DND-41 (cell line): ENCODE measurements around the gene PIGB.

Experiments used
- ATAC-seq: fragments of 200-7000 bp; cut with Tn5 transposase; 3 replicates; pipeline ENCODE4 v1.9.1; 2021; ENCODE audit warnings: low read depth; ENCODE audit not compliant: insufficient read depth
- DNase-seq: peaks from one replicate; pipeline ENCODE4 v3.0.0-alpha.2; 2020
- H2AFZ ChIP-seq: 2 replicates; pipeline ENCODE4 v1.6.0; 2012; ENCODE audit warnings: low read depth, low read length
- H3K27ac ChIP-seq: 2 replicates; pipeline ENCODE4 v1.5.1; 2012; ENCODE audit warnings: low read length, inconsistent platforms
- H3K27me3 ChIP-seq: fragments of 200-600 bp; sonication (generic); 2 replicates; pipeline ENCODE4 v1.6.0; 2012; ENCODE audit warnings: low read length, mild to moderate bottlenecking, inconsistent platforms; ENCODE audit not compliant: insufficient read depth, poor library complexity
- H3K36me3 ChIP-seq: 2 replicates; pipeline ENCODE4 v1.5.1; 2012; ENCODE audit warnings: low read length, inconsistent platforms; ENCODE audit not compliant: insufficient read depth
- H3K4me1 ChIP-seq: 2 replicates; pipeline ENCODE4 v1.5.1; 2012; ENCODE audit warnings: mild to moderate bottlenecking, low read length; ENCODE audit not compliant: insufficient read depth
- H3K4me2 ChIP-seq: 2 replicates; pipeline ENCODE4 v1.6.0; 2012; ENCODE audit warnings: mild to moderate bottlenecking, moderate library complexity, low read length, inconsistent platforms; ENCODE audit not compliant: insufficient read depth
- H3K4me3 ChIP-seq, 2 experiments: fragments of 200-600 bp in 1 of 2; shearing (Covaris generic) in 1 of 2; 2 replicates each; pipeline ENCODE4 v1.5.1; 2012 to 2016; ENCODE audit warnings: inconsistent platforms in 2 of 2, low read length in 2 of 2, mild to moderate bottlenecking in 2 of 2, low read depth in 1 of 2, moderate library complexity in 1 of 2
- H3K79me2 ChIP-seq: 2 replicates; pipeline ENCODE4 v1.6.0; 2012; ENCODE audit warnings: low read length, inconsistent platforms; ENCODE audit not compliant: insufficient read depth
- H3K9ac ChIP-seq: 2 replicates; pipeline ENCODE4 v1.6.0; 2012; ENCODE audit warnings: low read depth, mild to moderate bottlenecking, inconsistent platforms, low read length, moderate library complexity
- H3K9me3 ChIP-seq: 2 replicates; pipeline ENCODE4 v1.5.1; 2012; ENCODE audit warnings: low read length, moderate library complexity, mild to moderate bottlenecking, inconsistent platforms; ENCODE audit not compliant: insufficient read depth, severe bottlenecking
- H4K20me1 ChIP-seq: 2 replicates; pipeline ENCODE4 v1.6.0; 2012; ENCODE audit warnings: low read length; ENCODE audit not compliant: insufficient read depth
- EZH2 ChIP-seq: IDR thresholded peaks from 3 replicates; pipeline ENCODE4 v1.6.1; 2012; ENCODE audit warnings: borderline replicate concordance, low read depth, mild to moderate bottlenecking, moderate library complexity, low read length, inconsistent platforms; ENCODE audit not compliant: severe bottlenecking
- TF ChIP-seq, protein P1 (sequence below): IDR thresholded peaks from 2 replicates; pipeline ENCODE4 v1.5.1; 2012; ENCODE audit warnings: borderline replicate concordance, low read length, moderate library complexity, mild to moderate bottlenecking; ENCODE audit not compliant: poor library complexity, severe bottlenecking; ENCODE audit errors: extremely low read depth

The PIGB gene

DNA sequence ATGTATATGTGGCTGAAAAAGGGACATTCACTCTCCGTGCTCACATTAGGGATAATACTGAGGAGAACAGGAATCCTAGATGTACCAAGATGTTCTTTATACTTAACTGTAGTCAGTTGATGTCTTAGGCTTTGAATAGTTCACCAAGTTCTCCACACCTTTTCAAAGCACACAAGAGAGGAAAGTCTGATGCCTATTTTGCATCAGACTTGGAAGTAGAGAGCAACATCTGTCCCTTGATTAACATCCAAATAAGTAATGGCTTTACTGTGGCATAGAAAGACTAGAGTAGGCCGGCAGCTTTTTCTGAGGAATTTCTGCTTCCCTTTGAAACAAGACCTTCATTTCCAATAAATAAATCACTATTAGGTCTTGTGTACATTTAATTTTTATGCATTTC lies 34.0 kb downstream of the PIGB start:
- H3K27ac ChIP-seq: no peak overlapping the region
- TF ChIP-seq EZH2: no peak
- TF ChIP-seq, protein P1, sequence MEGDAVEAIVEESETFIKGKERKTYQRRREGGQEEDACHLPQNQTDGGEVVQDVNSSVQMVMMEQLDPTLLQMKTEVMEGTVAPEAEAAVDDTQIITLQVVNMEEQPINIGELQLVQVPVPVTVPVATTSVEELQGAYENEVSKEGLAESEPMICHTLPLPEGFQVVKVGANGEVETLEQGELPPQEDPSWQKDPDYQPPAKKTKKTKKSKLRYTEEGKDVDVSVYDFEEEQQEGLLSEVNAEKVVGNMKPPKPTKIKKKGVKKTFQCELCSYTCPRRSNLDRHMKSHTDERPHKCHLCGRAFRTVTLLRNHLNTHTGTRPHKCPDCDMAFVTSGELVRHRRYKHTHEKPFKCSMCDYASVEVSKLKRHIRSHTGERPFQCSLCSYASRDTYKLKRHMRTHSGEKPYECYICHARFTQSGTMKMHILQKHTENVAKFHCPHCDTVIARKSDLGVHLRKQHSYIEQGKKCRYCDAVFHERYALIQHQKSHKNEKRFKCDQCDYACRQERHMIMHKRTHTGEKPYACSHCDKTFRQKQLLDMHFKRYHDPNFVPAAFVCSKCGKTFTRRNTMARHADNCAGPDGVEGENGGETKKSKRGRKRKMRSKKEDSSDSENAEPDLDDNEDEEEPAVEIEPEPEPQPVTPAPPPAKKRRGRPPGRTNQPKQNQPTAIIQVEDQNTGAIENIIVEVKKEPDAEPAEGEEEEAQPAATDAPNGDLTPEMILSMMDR: no peak
- no peaks in the 10 kb centered on the region for H4K20me1 ChIP-seq
- H3K79me2 ChIP-seq: no peaks in the 10 kb centered on the region
- peaks cover 34% of the 10 kb centered on the region; the same call in 1 of the 2 replicates for H3K36me3 ChIP-seq
- H3K4me3 ChIP-seq: no peak overlapping the region
- ATAC-seq: no peak
- no peak for DNase-seq
- no peak overlapping the region for H3K4me2 ChIP-seq
- no peaks in the 10 kb centered on the region for H3K9me3 ChIP-seq
- no peak overlapping the region for H2AFZ ChIP-seq
- H3K4me1 ChIP-seq: no peaks in the 10 kb centered on the region
- H3K9ac ChIP-seq: no peak overlapping the region
- no peaks in the 10 kb centered on the region for H3K27me3 ChIP-seq

DNA sequence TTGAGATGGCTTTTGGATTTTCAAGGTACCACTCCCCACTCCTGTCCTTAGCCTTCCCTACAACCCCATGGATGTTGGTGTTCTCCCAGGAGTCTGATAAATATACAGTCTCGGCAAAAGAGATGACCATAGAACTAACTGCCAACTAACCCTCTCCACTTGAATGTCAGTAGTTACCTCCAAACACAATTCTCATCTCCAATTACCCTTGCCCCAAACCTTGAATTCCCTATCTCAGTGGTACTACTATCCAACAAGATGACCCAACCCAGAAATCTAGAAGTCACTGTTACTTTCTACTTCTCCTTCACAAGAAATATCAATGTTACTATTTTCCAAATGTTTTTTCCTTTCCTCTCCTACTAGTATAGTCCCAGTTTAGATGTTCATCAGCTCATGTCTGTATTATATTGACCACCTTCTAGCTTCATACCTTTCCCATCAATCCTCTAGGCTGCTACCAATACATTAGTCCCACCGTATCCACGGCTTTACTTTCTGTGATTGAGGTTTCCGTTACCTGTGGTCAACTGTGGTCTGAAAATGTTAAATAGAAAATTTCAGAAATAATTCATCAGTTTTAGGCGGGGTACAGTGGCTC lies 38.1 kb downstream of the PIGB start:
- H3K9ac ChIP-seq: no peak overlapping the region
- H3K79me2 ChIP-seq: no peaks in the 10 kb centered on the region
- no peaks in the 10 kb centered on the region for H3K9me3 ChIP-seq
- no peaks in the 10 kb centered on the region for H3K4me1 ChIP-seq
- TF ChIP-seq, protein P1: no peak
- no peak for TF ChIP-seq EZH2
- ATAC-seq: no peak
- H3K4me2 ChIP-seq: no peak overlapping the region
- H4K20me1 ChIP-seq: no peaks in the 10 kb centered on the region
- H3K4me3 ChIP-seq: no peak overlapping the region
- H3K27ac ChIP-seq: no peak overlapping the region
- peaks cover 26% of the 10 kb centered on the region; the same call in 1 of the 2 replicates for H3K36me3 ChIP-seq
- DNase-seq: no peak
- no peaks in the 10 kb centered on the region for H3K27me3 ChIP-seq
- H2AFZ ChIP-seq: no peak overlapping the region

DNA sequence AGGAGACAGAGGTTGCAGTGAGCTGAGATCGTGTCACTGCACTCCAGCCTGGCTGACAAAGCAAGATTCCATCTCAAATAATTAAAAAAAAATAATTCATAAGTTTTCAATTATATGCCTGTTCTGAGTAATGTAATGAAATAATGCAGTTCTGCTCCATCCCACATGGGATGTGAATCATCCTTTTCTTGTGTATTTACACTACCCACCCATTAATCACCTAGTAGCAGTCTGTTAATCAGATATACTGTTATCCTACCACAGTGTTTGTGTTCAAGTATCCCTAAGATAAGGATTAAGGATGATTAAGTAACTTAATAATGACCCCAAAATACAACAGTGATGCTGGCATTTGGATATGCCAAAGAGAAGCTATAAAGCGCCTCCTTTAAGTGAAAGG lies 38.8 kb downstream of the PIGB start:
- Histone ChIP-seq H3K4me2 (no peak overlapping the region), H3K27me3 (no peaks in the 10 kb centered on the region), H3K4me1 (no peaks in the 10 kb centered on the region), H3K9me3 (no peaks in the 10 kb centered on the region), H4K20me1 (no peaks in the 10 kb centered on the region), H2AFZ (no peak overlapping the region), H3K4me3 (no peak overlapping the region), H3K9ac (no peak overlapping the region), H3K36me3 (peaks cover 27% of the 10 kb centered on the region; the same call in 1 of the 2 replicates), H3K27ac (no peak overlapping the region), H3K79me2 (no peaks in the 10 kb centered on the region)
- ATAC-seq (no peak), DNase-seq (no peak)
- TF ChIP-seq, protein P1: no peak
- no peak for TF ChIP-seq EZH2
